ENCODE data around the gene DSC1. TPM values are rescaled to one million over a fixed set of nuclear protein-coding genes. Genes with fewer than 3 reads are reported as not detected.
A peak's percentile ranks its signal among the peaks of the same experiment; 100 is the strongest.

DSC1 gene
- total and polyA plus RNA-seq, 10 of the 15 experiments (the other 5 are each of a cell fraction or from before 2014, with no cell fraction given) = 0.24 to 0.84 (median 0.44) TPM; not detected in 1

GRCh38 chr18:31079973-31080372 is 82.7 kb downstream of the DSC1 start:
- H3K4me2 ChIP-seq (ENCODE audit: control insufficient read depth, insufficient read depth) = no peak overlapping the region
- TF ChIP-seq SPI1 (IDR thresholded peaks at IDR 0.05; ENCODE audit: borderline replicate concordance, insufficient read depth, low read depth, low read length) (peak; percentile 50; the same call in 1 of the 2 replicates), TCF7 (IDR thresholded peaks at IDR 0.05; ENCODE audit: borderline replicate concordance) (no peak)
- in situ Hi-C loops (cut with MboI) = no loop called here
- SMC1A ChIA-PET (ENCODE audit: uncharacterized antibody, unreplicated experiment) = no interaction called here
- no peaks in the 10 kb centered on the region for H4K20me1 ChIP-seq (ENCODE audit: control insufficient read depth, insufficient read depth)
- CTCF ChIA-PET = no interaction called here
- no peak overlapping the region for H3K4me3 ChIP-seq
- FAIRE-seq (no peak), DNase-seq (ENCODE audit: low read depth, low spot score) (no peak), ATAC-seq (no peak)
- H3K9me3 ChIP-seq (replicated peaks; ENCODE audit: control insufficient read depth, insufficient read depth, low read length) = no peaks in the 10 kb centered on the region; the same call in 2 of the 3 replicates
- H3K4me1 ChIP-seq (ENCODE audit: control insufficient read depth, insufficient read depth, low read length) = no peaks in the 10 kb centered on the region
- H3K27ac ChIP-seq (ENCODE audit: control insufficient read depth, insufficient read depth) = no peak overlapping the region
- RAD21 ChIA-PET (ENCODE audit: unreplicated experiment) = no interaction called here
- POLR2A ChIA-PET = no interaction called here
- H3K79me2 ChIP-seq (ENCODE audit: control insufficient read depth, insufficient read depth, low read length) = no peaks in the 10 kb centered on the region
- H3K36me3 ChIP-seq (ENCODE audit: control insufficient read depth in 2 of 2, insufficient read depth in 2 of 2, low read length in 1 of 2) = no peaks in the 10 kb centered on the region
- 43% methylated on average over 3 of the region's 3 CpGs for WGBS (ENCODE audit: insufficient coverage, insufficient replicate concordance, low lambda C conversion rate, missing lambda C conversion rate)
- intact Hi-C loops (cut with micrococcal nuclease; ENCODE audit: unreplicated experiment) = no loop called here
- H3K27me3 ChIP-seq (replicated peaks in 1 of 2; ENCODE audit: control insufficient read depth in 2 of 2, insufficient read depth in 2 of 2, low read length in 1 of 2) = no peaks in the 10 kb centered on the region; a peak in 1 of 4 replicates
- no TSS peak for BruUV-seq (replicated peaks)
- no peak overlapping the region for H3K9ac ChIP-seq (ENCODE audit: control insufficient read depth, insufficient read depth, low read length)
- no peak overlapping the region for H2AFZ ChIP-seq (ENCODE audit: control insufficient read depth, low read depth, low read length)

Other genes starting within 250 kb of the DSC1 start
- 2.4 and 3.4 TPM in 2 replicates for gene DSC3, start 120.1 kb downstream of the DSC1 start, total RNA-seq (2014; rRNA removed)
- gene DSC3, start 120.1 kb downstream of the DSC1 start, total RNA-seq (2014; rRNA removed; fragmentation: Illumina TruSeq; extraction: Trizol) = 2.9 and 3.5 TPM in 2 replicates
- 1.8 and 1.9 TPM in 2 replicates for gene DSC3, start 120.1 kb downstream of the DSC1 start, total RNA-seq (2021)
- 0.01 TPM in 1 of 2 replicates, not detected in the other for gene DSC3, start 120.1 kb downstream of the DSC1 start, polyA plus RNA-seq (2011; rRNA removed)
- 2.2 and 3.6 TPM in 2 replicates for gene DSC3, start 120.1 kb downstream of the DSC1 start, polyA plus RNA-seq (2014; fragmentation: Illumina TruSeq; extraction: Trizol)
- under 1 TPM; 0.58 to 0.73 TPM for gene DSC3, start 120.1 kb downstream of the DSC1 start, polyA plus RNA-seq (2014; fragmentation: Nextera tagmentation; extraction: Ambion mirVana)
- 0.85 and 2.0 TPM in 2 replicates for gene DSC3, start 120.1 kb downstream of the DSC1 start, polyA plus RNA-seq (2014; rRNA removed)
- 1 to 10 TPM in 1 of 2 experiments, under 1 TPM in 1; 0.95 to 1.3 TPM for gene DSC3, start 120.1 kb downstream of the DSC1 start, polyA plus RNA-seq (2016; fragmentation: Nextera tagmentation; extraction: Ambion mirVana)
- 1.9 and 2.4 TPM in 2 replicates for gene DSC2, start 60.4 kb downstream of the DSC1 start, total RNA-seq (2014; rRNA removed)
- 3.4 and 3.6 TPM in 2 replicates for gene DSC2, start 60.4 kb downstream of the DSC1 start, total RNA-seq (2014; rRNA removed; fragmentation: Illumina TruSeq; extraction: Trizol)
- gene DSC2, start 60.4 kb downstream of the DSC1 start, total RNA-seq (2021) = 3.9 and 4.4 TPM in 2 replicates
- not detected in 2 replicates for gene DSC2, start 60.4 kb downstream of the DSC1 start, polyA plus RNA-seq (2011; rRNA removed)
- 3.0 and 4.3 TPM in 2 replicates for gene DSC2, start 60.4 kb downstream of the DSC1 start, polyA plus RNA-seq (2014; fragmentation: Illumina TruSeq; extraction: Trizol)
- 1 to 10 TPM; 1.2 to 2.9 TPM for gene DSC2, start 60.4 kb downstream of the DSC1 start, polyA plus RNA-seq (2014; fragmentation: Nextera tagmentation; extraction: Ambion mirVana)
- gene DSC2, start 60.4 kb downstream of the DSC1 start, polyA plus RNA-seq (2014; rRNA removed) = 0.88 and 1.8 TPM in 2 replicates
- gene DSC2, start 60.4 kb downstream of the DSC1 start, polyA plus RNA-seq (2016; fragmentation: Nextera tagmentation; extraction: Ambion mirVana) = 1 to 10 TPM; 3.4 to 4.9 TPM
- gene DSG1, start 155.3 kb upstream of the DSC1 start, total RNA-seq (2014; rRNA removed) = 4.9 and 5.2 TPM in 2 replicates
- gene DSG1, start 155.3 kb upstream of the DSC1 start, total RNA-seq (2014; rRNA removed; fragmentation: Illumina TruSeq; extraction: Trizol) = 4.5 and 5.0 TPM in 2 replicates
- gene DSG1, start 155.3 kb upstream of the DSC1 start, total RNA-seq (2021) = 2.8 and 3.9 TPM in 2 replicates
- gene DSG1, start 155.3 kb upstream of the DSC1 start, polyA plus RNA-seq (2011; rRNA removed) = 0.10 TPM in 1 of 2 replicates, not detected in the other
- 3.6 and 4.6 TPM in 2 replicates for gene DSG1, start 155.3 kb upstream of the DSC1 start, polyA plus RNA-seq (2014; fragmentation: Illumina TruSeq; extraction: Trizol)
- under 1 TPM; 0.48 to 0.71 TPM for gene DSG1, start 155.3 kb upstream of the DSC1 start, polyA plus RNA-seq (2014; fragmentation: Nextera tagmentation; extraction: Ambion mirVana)
- gene DSG1, start 155.3 kb upstream of the DSC1 start, polyA plus RNA-seq (2014; rRNA removed) = 1.7 and 2.0 TPM in 2 replicates
- gene DSG1, start 155.3 kb upstream of the DSC1 start, polyA plus RNA-seq (2016; fragmentation: Nextera tagmentation; extraction: Ambion mirVana) = 1 to 10 TPM; 2.3 to 3.5 TPM
- gene DSG4, start 213.9 kb upstream of the DSC1 start, total RNA-seq (2014; rRNA removed) = 0.17 and 0.22 TPM in 2 replicates
- 0.18 and 0.27 TPM in 2 replicates for gene DSG4, start 213.9 kb upstream of the DSC1 start, total RNA-seq (2014; rRNA removed; fragmentation: Illumina TruSeq; extraction: Trizol)
- 0.13 and 0.16 TPM in 2 replicates for gene DSG4, start 213.9 kb upstream of the DSC1 start, total RNA-seq (2021)
- gene DSG4, start 213.9 kb upstream of the DSC1 start, polyA plus RNA-seq (2011; rRNA removed) = not detected in 2 replicates
- 0.13 and 0.16 TPM in 2 replicates for gene DSG4, start 213.9 kb upstream of the DSC1 start, polyA plus RNA-seq (2014; fragmentation: Illumina TruSeq; extraction: Trizol)
- gene DSG4, start 213.9 kb upstream of the DSC1 start, polyA plus RNA-seq (2014; fragmentation: Nextera tagmentation; extraction: Ambion mirVana) = under 1 TPM; 0.07 to 0.18 TPM
- 0.11 and 0.13 TPM in 2 replicates for gene DSG4, start 213.9 kb upstream of the DSC1 start, polyA plus RNA-seq (2014; rRNA removed)
- under 1 TPM; 0.25 to 0.59 TPM for gene DSG4, start 213.9 kb upstream of the DSC1 start, polyA plus RNA-seq (2016; fragmentation: Nextera tagmentation; extraction: Ambion mirVana)